ENCODE measurements around the gene KCND2.
"Not testable (repeated sequence)": the region's sequence is repeated elsewhere in the genome, so short reads cannot be mapped to it uniquely, and the experiment has no call there.

The KCND2 gene

GRCh38 chr7:120564145-120564544, 291.2 kb downstream of the KCND2 start:
- Histone ChIP-seq H3K4me1 (ENCODE audit: control insufficient read depth, insufficient read depth, low read length) (no peaks in the 10 kb centered on the region), H3K9ac (ENCODE audit: low read depth, low read length) (no peak overlapping the region), H3K27me3 (ENCODE audit: control insufficient read depth, insufficient read depth, low read length) (no peaks in the 10 kb centered on the region), H3K4me3 (ENCODE audit: low read depth, low read length) (no peak overlapping the region), H3K9me3 (ENCODE audit: control insufficient read depth, insufficient read depth, low read length) (no peaks in the 10 kb centered on the region), H3K36me3 (ENCODE audit: control insufficient read depth, insufficient read depth, low read length) (no peaks in the 10 kb centered on the region)

- Histone ChIP-seq H3K9ac (ENCODE audit: low read depth, low read length) (no peak overlapping the region), H3K27me3 (ENCODE audit: control insufficient read depth, insufficient read depth, low read length) (no peaks in the 10 kb centered on the region), H3K4me3 (ENCODE audit: low read depth, low read length) (no peak overlapping the region), H3K9me3 (ENCODE audit: control insufficient read depth, insufficient read depth, low read length) (no peaks in the 10 kb centered on the region), H3K4me1 (ENCODE audit: control insufficient read depth, insufficient read depth, low read length) (no peaks in the 10 kb centered on the region), H3K36me3 (ENCODE audit: control insufficient read depth, insufficient read depth, low read length) (no peaks in the 10 kb centered on the region)
Measured at GRCh38 chr7:120567204-120567603, 294.2 kb downstream of the KCND2 start.

- not testable (repeated sequence) for H3K27me3 ChIP-seq (ENCODE audit: control insufficient read depth, insufficient read depth, low read length); H3K9ac ChIP-seq (ENCODE audit: low read depth, low read length); H3K9me3 ChIP-seq (ENCODE audit: control insufficient read depth, insufficient read depth, low read length); H3K36me3 ChIP-seq (ENCODE audit: control insufficient read depth, insufficient read depth, low read length); H3K4me1 ChIP-seq (ENCODE audit: control insufficient read depth, insufficient read depth, low read length); H3K4me3 ChIP-seq (ENCODE audit: low read depth, low read length)
Measured at GRCh38 chr7:120578657-120579056, 305.7 kb downstream of the KCND2 start.

- Histone ChIP-seq H3K36me3 (ENCODE audit: control insufficient read depth, insufficient read depth, low read length) (no peaks in the 10 kb centered on the region), H3K4me1 (ENCODE audit: control insufficient read depth, insufficient read depth, low read length) (peaks cover 4% of the 10 kb centered on the region), H3K9ac (ENCODE audit: low read depth, low read length) (no peak overlapping the region), H3K9me3 (ENCODE audit: control insufficient read depth, insufficient read depth, low read length) (no peaks in the 10 kb centered on the region), H3K4me3 (ENCODE audit: low read depth, low read length) (no peak overlapping the region), H3K27me3 (ENCODE audit: control insufficient read depth, insufficient read depth, low read length) (no peaks in the 10 kb centered on the region)
Measured at GRCh38 chr7:120582916-120583315, 309.9 kb downstream of the KCND2 start.

- Histone ChIP-seq H3K27me3 (ENCODE audit: control insufficient read depth, insufficient read depth, low read length) (no peaks in the 10 kb centered on the region), H3K36me3 (ENCODE audit: control insufficient read depth, insufficient read depth, low read length) (no peaks in the 10 kb centered on the region), H3K9ac (ENCODE audit: low read depth, low read length) (no peak overlapping the region), H3K4me1 (ENCODE audit: control insufficient read depth, insufficient read depth, low read length) (peaks cover 4% of the 10 kb centered on the region), H3K4me3 (ENCODE audit: low read depth, low read length) (no peak overlapping the region), H3K9me3 (ENCODE audit: control insufficient read depth, insufficient read depth, low read length) (no peaks in the 10 kb centered on the region)
Measured at GRCh38 chr7:120583899-120584586, 311.1 kb downstream of the KCND2 start.

GRCh38 chr7:120586571-120586970, 313.6 kb downstream of the KCND2 start:
- Histone ChIP-seq H3K4me3 (ENCODE audit: low read depth, low read length) (no peak overlapping the region), H3K9ac (ENCODE audit: low read depth, low read length) (no peak overlapping the region), H3K4me1 (ENCODE audit: control insufficient read depth, insufficient read depth, low read length) (peaks cover 4% of the 10 kb centered on the region), H3K36me3 (ENCODE audit: control insufficient read depth, insufficient read depth, low read length) (no peaks in the 10 kb centered on the region), H3K27me3 (ENCODE audit: control insufficient read depth, insufficient read depth, low read length) (no peaks in the 10 kb centered on the region), H3K9me3 (ENCODE audit: control insufficient read depth, insufficient read depth, low read length) (no peaks in the 10 kb centered on the region)

GRCh38 chr7:120587243-120587642, 314.3 kb downstream of the KCND2 start:
- Histone ChIP-seq H3K9me3 (ENCODE audit: control insufficient read depth, insufficient read depth, low read length) (no peaks in the 10 kb centered on the region), H3K36me3 (ENCODE audit: control insufficient read depth, insufficient read depth, low read length) (no peaks in the 10 kb centered on the region), H3K4me1 (ENCODE audit: control insufficient read depth, insufficient read depth, low read length) (peaks cover 4% of the 10 kb centered on the region)

GRCh38 chr7:120588416-120588815, 315.4 kb downstream of the KCND2 start:
- no peak overlapping the region for H3K9ac ChIP-seq (ENCODE audit: low read depth, low read length)
- H3K27me3 ChIP-seq (ENCODE audit: control insufficient read depth, insufficient read depth, low read length), result no peaks in the 10 kb centered on the region
- no peak overlapping the region for H3K4me3 ChIP-seq (ENCODE audit: low read depth, low read length)
- no peaks in the 10 kb centered on the region for H3K9me3 ChIP-seq (ENCODE audit: control insufficient read depth, insufficient read depth, low read length)
- H3K4me1 ChIP-seq (ENCODE audit: control insufficient read depth, insufficient read depth, low read length), result peaks cover 4% of the 10 kb centered on the region
- no peaks in the 10 kb centered on the region for H3K36me3 ChIP-seq (ENCODE audit: control insufficient read depth, insufficient read depth, low read length)

More at GRCh38 chr7:120587243-120587642, 314.3 kb downstream of the KCND2 start:
- H3K4me3 ChIP-seq (ENCODE audit: low read depth, low read length), result no peak overlapping the region
- no peak overlapping the region for H3K9ac ChIP-seq (ENCODE audit: low read depth, low read length)
- no peaks in the 10 kb centered on the region for H3K27me3 ChIP-seq (ENCODE audit: control insufficient read depth, insufficient read depth, low read length)

GRCh38 chr7:120588862-120589261, 315.9 kb downstream of the KCND2 start:
- Histone ChIP-seq H3K9me3 (ENCODE audit: control insufficient read depth, insufficient read depth, low read length) (no peaks in the 10 kb centered on the region), H3K36me3 (ENCODE audit: control insufficient read depth, insufficient read depth, low read length) (no peaks in the 10 kb centered on the region), H3K4me1 (ENCODE audit: control insufficient read depth, insufficient read depth, low read length) (peaks cover 2% of the 10 kb centered on the region)

GRCh38 chr7:120600607-120601006, 327.6 kb downstream of the KCND2 start:
- H3K27me3 ChIP-seq (ENCODE audit: control insufficient read depth, insufficient read depth, low read length), result no peaks in the 10 kb centered on the region
- H3K4me3 ChIP-seq (ENCODE audit: low read depth, low read length), result no peak overlapping the region
- no peaks in the 10 kb centered on the region for H3K4me1 ChIP-seq (ENCODE audit: control insufficient read depth, insufficient read depth, low read length)
- H3K9ac ChIP-seq (ENCODE audit: low read depth, low read length), result no peak overlapping the region
- no peaks in the 10 kb centered on the region for H3K36me3 ChIP-seq (ENCODE audit: control insufficient read depth, insufficient read depth, low read length)
- H3K9me3 ChIP-seq (ENCODE audit: control insufficient read depth, insufficient read depth, low read length), result no peaks in the 10 kb centered on the region

More at GRCh38 chr7:120588862-120589261, 315.9 kb downstream of the KCND2 start:
- H3K9ac ChIP-seq (ENCODE audit: low read depth, low read length), result no peak overlapping the region
- no peak overlapping the region for H3K4me3 ChIP-seq (ENCODE audit: low read depth, low read length)
- no peaks in the 10 kb centered on the region for H3K27me3 ChIP-seq (ENCODE audit: control insufficient read depth, insufficient read depth, low read length)

GRCh38 chr7:120603366-120603765, 330.4 kb downstream of the KCND2 start:
- Histone ChIP-seq H3K4me3 (ENCODE audit: low read depth, low read length) (no peak overlapping the region), H3K27me3 (ENCODE audit: control insufficient read depth, insufficient read depth, low read length) (no peaks in the 10 kb centered on the region), H3K36me3 (ENCODE audit: control insufficient read depth, insufficient read depth, low read length) (no peaks in the 10 kb centered on the region), H3K4me1 (ENCODE audit: control insufficient read depth, insufficient read depth, low read length) (no peaks in the 10 kb centered on the region), H3K9me3 (ENCODE audit: control insufficient read depth, insufficient read depth, low read length) (no peaks in the 10 kb centered on the region), H3K9ac (ENCODE audit: low read depth, low read length) (no peak overlapping the region)

GRCh38 chr7:120609136-120609753, 336.3 kb downstream of the KCND2 start:
- Histone ChIP-seq H3K9me3 (ENCODE audit: control insufficient read depth, insufficient read depth, low read length) (no peaks in the 10 kb centered on the region), H3K4me1 (ENCODE audit: control insufficient read depth, insufficient read depth, low read length) (no peaks in the 10 kb centered on the region), H3K27me3 (ENCODE audit: control insufficient read depth, insufficient read depth, low read length) (no peaks in the 10 kb centered on the region), H3K4me3 (ENCODE audit: low read depth, low read length) (no peak overlapping the region), H3K9ac (ENCODE audit: low read depth, low read length) (no peak overlapping the region), H3K36me3 (ENCODE audit: control insufficient read depth, insufficient read depth, low read length) (no peaks in the 10 kb centered on the region)

All from iPS-15b (cell line).